ENCODE data around the gene WDR89.
"Not testable (repeated sequence)": the region's sequence is repeated elsewhere in the genome, so short reads cannot be mapped to it uniquely, and the experiment has no call there.

Gene WDR89

DNA sequence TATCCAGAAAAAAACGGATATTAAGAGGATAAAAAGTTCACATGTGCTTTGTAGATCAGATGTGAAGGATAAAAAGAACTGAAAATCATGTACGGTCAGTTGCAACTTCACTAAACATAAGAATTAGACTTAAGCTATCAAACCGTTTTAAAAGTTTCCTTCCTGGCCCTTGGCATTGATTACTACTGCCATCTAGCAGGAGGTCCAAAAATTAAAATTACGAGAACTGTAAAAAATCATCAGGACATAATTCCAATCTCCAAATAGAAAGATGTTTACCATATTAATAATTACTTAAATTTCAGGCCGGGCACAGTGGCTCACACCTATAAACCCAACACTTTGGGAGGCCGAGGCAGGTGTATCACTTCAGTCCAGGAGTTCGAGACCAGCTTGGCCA, 7.9 kb downstream of the WDR89 start:
- H3K4me3 ChIP-seq (ENCODE audit: low read depth, low read length), result no peak overlapping the region
- TF ChIP-seq, protein P1, sequence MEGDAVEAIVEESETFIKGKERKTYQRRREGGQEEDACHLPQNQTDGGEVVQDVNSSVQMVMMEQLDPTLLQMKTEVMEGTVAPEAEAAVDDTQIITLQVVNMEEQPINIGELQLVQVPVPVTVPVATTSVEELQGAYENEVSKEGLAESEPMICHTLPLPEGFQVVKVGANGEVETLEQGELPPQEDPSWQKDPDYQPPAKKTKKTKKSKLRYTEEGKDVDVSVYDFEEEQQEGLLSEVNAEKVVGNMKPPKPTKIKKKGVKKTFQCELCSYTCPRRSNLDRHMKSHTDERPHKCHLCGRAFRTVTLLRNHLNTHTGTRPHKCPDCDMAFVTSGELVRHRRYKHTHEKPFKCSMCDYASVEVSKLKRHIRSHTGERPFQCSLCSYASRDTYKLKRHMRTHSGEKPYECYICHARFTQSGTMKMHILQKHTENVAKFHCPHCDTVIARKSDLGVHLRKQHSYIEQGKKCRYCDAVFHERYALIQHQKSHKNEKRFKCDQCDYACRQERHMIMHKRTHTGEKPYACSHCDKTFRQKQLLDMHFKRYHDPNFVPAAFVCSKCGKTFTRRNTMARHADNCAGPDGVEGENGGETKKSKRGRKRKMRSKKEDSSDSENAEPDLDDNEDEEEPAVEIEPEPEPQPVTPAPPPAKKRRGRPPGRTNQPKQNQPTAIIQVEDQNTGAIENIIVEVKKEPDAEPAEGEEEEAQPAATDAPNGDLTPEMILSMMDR (IDR thresholded peaks at IDR 0.05; ENCODE audit: low read depth, low read length), result no peak

DNA sequence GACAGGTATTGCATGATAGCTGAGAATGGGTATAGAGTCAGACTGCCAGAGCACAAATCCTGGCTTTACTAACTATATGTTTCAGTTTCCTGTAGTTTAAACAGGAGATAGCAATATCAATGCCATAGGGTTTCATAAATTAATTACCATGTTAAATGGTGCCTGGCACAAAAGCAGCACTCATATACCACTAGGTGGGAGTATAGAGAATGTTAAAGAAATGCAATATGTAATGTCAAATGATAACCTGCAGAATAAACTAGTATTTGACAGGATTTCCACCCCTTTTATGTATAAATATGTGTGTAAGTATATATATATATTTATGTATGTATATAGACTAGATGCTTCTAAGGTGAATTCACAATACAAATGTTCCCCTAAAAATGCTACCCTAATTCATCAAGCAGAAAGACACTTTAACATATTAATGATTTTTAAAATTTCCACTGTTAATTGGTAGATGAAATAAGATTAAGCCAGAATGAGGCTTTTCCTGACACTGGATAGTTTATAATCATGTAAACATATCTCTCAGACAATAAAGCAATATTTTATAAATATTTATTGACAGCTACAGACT, 8.6 kb downstream of the WDR89 start:
- TF ChIP-seq, protein P1 (IDR thresholded peaks at IDR 0.05; ENCODE audit: low read depth, low read length), result peak; percentile 13; the same call in 1 of the 2 replicates
- no peak overlapping the region for H3K4me3 ChIP-seq (ENCODE audit: low read depth, low read length)

DNA sequence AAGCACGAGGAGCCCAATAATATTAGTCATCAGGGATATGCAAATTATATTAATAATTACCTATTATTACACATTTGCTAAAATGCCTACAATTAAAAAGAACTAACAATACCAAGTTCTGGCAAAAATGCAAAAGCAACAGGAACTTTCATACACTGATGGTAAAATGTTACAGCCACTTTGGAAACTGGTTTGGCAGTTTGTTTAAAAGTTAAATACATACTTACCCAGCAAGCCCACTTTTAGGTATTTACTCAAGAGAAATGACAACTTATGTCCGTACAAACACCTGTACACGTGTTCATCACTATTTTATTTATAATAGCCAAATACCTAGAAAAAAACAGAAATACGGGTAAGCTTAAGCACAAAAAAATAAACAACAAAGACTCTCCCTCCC, 17.0 kb downstream of the WDR89 start:
- TF ChIP-seq, protein P1 (IDR thresholded peaks at IDR 0.05; ENCODE audit: low read depth, low read length), result no peak
- H3K4me3 ChIP-seq (ENCODE audit: low read depth, low read length), result no peak overlapping the region

DNA sequence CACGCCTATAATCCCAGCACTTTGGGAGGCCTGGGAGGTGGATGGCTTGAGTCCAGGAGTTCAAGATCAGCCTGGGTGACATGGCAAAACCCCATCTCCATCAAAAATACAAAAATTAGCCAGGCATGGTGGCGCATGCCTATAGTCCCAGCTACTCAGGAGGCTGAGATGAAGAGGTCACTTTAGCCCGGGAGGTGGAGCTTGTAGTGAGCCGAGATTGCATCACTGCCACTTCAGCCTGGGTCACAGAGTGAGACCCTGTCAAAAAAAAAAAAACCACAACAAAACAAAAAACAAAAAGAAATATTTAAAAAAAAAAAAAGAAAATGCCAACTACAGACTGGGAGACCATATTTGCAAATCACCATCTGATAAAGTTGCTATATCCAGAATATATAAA, 17.5 kb downstream of the WDR89 start:
- TF ChIP-seq, protein P1 (IDR thresholded peaks at IDR 0.05; ENCODE audit: low read depth, low read length), result no peak

DNA sequence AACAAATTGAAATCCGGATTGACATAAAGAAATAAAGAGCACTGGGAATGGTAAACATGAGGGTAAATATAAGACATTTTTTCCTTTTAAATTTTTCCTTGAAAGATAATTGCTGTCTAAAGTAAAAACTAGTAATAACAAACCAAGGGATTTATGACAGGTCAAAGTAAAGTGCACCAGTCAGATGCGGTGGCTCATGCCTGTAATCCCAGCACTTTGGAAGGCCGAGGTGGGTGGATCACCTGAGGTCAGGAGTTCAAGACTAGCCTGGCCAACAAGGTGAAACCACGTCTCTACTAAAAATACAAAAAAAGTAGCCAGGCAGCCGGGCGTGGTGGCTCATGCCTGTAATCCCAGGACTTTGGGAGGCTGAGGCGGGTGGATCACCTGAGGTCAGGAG, 19.7 kb downstream of the WDR89 start:
- H3K4me3 ChIP-seq (ENCODE audit: low read depth, low read length), result not testable (repeated sequence)

More for the DNA sequence above, 17.5 kb downstream of the WDR89 start:
- H3K4me3 ChIP-seq (ENCODE audit: low read depth, low read length), result no peak overlapping the region

DNA sequence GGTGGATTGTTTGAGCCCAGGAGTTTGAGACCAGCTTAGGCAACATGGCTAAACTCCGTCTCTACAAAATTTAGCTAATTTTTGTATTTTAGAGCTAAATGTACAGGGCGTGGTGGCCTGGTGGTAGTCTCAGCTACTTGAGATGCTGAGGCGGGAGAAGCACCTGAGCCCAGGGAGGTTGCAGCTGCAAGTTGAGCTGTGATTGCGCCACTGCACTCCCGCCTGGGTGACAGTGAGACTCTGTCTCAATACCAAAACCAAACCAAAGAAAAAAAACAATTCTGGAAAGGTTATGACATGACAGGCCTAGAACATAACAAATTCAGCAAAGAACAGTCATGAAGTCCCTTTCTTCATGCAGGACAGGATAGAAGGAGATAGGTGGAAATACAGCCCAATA, 25.7 kb downstream of the WDR89 start:
- no peak overlapping the region for H3K4me3 ChIP-seq (ENCODE audit: low read depth, low read length)
- TF ChIP-seq, protein P1 (IDR thresholded peaks at IDR 0.05; ENCODE audit: low read depth, low read length), result no peak

DNA sequence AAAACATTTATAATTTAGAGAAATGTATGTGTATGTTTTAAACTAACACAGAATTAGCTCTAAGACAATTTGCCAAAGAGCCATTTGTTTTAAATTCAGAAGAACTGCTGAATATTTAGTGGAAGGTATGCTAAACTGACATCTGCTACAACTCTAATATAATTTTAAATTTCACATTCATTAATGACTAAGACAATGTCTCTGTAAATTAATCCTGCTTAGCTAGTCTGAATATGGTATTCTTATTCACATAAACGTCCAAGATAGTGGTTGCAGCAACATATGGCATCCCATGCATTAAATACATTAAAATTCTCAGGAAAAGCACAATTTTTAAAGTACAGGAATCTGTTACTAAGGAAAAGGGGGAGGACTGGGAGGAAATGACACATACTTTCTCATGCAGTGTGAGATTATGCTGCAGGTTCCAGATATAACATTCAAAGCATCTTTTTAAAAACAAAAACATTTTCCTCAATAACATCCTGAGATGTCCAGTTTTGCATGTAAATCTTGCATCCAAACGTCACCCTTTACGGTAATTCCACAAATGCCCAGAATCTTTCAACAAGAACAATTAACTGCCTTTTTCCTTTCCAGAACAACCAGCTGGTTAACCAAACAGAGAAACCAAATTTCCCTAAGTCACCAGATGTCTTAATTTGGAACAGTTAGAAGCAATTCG, 26.9 kb downstream of the WDR89 start:
- H3K4me3 ChIP-seq (ENCODE audit: low read depth, low read length), result peak overlapping the region; percentile 1; the same call in 1 of the 2 replicates
- TF ChIP-seq, protein P1 (IDR thresholded peaks at IDR 0.05; ENCODE audit: low read depth, low read length), result no peak

Measured in WI38 (cell line).